ENCODE results near the gene UFSP2.

Gene UFSP2

DNA sequence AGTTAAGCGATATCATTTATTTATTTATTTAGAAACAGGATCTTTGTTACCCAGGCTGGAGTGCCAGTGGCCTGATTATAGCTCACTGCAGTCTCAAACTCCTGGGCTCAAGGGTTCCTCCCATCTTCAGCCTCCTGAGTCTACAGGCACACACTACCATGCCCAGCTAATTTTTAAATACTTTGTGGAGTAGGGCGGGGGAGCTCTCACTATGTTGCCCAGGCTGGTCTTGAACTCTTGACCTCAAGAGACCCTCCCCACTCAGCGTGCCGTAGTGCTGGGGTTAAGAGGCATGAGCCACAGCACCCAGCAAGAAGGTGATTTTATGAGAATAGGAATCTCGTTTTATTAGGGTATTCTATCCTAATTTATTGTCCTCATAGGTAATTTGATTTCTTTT is 3.9 kb upstream of the UFSP2 start:
- H3K9ac ChIP-seq (ENCODE audit: low read depth in 1 of 2, low read length in 2 of 2): no peak overlapping the region
- no peaks in the 10 kb centered on the region for H3K36me3 ChIP-seq (ENCODE audit: control insufficient read depth in 1 of 2, insufficient read depth in 2 of 2, low read length in 2 of 2)
- peaks cover 5 to 11% of the 10 kb centered on the region in 2 donors for H3K4me1 ChIP-seq (ENCODE audit: control insufficient read depth in 1 of 2, insufficient read depth in 2 of 2, low read length in 2 of 2)
- H3K27me3 ChIP-seq (ENCODE audit: control insufficient read depth in 1 of 2, insufficient read depth in 2 of 2, low read length in 2 of 2): no peaks in the 10 kb centered on the region
- no peak overlapping the region for H3K4me3 ChIP-seq (ENCODE audit: low read depth in 1 of 2, low read length in 2 of 2)
- H3K27ac ChIP-seq (ENCODE audit: low read depth, low read length): no peak overlapping the region
- H3K9me3 ChIP-seq (ENCODE audit: control insufficient read depth in 1 of 2, low read length in 2 of 2): no peaks in the 10 kb centered on the region

DNA sequence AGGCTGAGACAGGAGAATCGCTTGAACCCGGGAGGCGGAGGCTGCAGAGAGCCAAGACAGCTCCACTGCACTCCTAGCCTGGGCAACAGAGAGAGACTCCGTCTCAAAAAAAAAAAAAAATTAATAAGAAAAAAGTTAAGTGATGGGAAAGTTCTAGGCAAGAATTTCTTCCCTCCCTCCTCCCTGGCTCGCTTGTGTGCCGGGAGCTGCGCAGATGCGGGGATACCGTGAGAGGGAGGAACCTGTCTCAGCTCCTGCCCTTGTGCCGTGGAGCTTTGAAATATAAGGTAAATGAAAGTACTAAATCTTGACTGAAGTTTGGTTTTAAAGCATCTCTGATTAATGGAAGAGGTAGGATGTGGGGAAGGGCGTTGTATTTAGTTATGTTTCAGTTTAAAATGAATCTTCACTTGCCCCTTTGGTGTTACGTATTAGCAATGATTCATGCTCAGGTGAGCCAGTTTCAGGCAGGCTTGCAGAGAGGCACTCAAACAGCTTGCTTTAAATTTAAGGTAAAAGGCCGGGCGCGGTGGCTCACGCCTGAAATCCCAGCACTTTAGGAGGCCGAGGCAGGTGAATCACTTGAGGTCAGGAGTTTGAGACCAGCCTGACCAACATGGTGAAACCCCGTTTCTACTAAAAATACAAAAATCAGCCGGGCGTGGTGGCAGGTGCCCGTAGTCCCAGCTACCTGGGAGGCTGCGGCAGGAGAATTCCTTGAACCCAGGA is 1.4 kb upstream of the UFSP2 start:
- Histone ChIP-seq H3K4me3 (ENCODE audit: low read depth in 1 of 2, low read length in 2 of 2) (no peak overlapping the region), H3K27ac (ENCODE audit: low read depth, low read length) (no peak overlapping the region), H3K9me3 (ENCODE audit: control insufficient read depth in 1 of 2, low read length in 2 of 2) (no peaks in the 10 kb centered on the region), H3K4me1 (ENCODE audit: control insufficient read depth in 1 of 2, insufficient read depth in 2 of 2, low read length in 2 of 2) (peaks cover 17 to 19% of the 10 kb centered on the region in 2 donors), H3K9ac (ENCODE audit: low read depth in 1 of 2, low read length in 2 of 2) (no peak overlapping the region), H3K36me3 (ENCODE audit: control insufficient read depth in 1 of 2, insufficient read depth in 2 of 2, low read length in 2 of 2) (no peaks in the 10 kb centered on the region), H3K27me3 (ENCODE audit: control insufficient read depth in 1 of 2, insufficient read depth in 2 of 2, low read length in 2 of 2) (no peaks in the 10 kb centered on the region)

DNA sequence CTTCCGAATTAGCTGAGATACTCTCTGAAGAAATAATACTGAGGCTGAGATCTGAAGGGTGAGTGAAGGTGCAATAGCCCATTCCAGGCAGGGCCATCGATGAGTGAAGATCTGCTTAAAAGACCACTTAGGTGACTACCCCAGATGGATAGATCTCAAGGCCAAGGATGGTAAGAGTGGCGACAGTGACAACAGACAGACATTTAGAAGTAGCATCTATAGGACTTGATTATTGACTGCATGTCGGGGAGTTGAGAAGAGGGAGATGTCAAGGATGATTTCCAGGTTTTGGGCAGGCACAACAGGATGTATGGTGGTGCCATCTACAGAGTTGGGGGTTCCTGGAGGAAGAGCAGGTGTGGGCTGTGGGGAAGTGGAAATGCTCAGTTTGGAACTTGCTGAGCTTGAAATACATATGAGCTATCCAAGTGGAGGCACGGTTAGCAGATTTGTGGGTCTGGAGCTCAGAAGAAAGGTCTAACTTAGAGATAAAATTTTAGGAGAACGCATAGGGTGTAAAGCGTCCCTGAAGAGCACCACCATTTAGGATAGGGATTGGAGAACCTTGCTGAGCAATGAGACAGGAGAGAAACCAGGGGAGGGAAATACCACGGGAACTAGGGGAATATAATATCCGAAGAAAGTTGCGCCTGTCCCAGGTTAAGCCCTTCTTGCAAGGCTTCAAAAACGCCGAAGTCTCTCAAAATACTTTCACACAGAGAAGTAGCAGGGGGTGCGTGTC is 688 bp downstream of the UFSP2 start:
- Histone ChIP-seq H3K9me3 (ENCODE audit: control insufficient read depth in 1 of 2, low read length in 2 of 2) (no peaks in the 10 kb centered on the region), H3K4me1 (ENCODE audit: control insufficient read depth in 1 of 2, insufficient read depth in 2 of 2, low read length in 2 of 2) (peaks cover 17 to 19% of the 10 kb centered on the region in 2 donors), H3K27ac (ENCODE audit: low read depth, low read length) (peak overlapping the region; percentile 85), H3K27me3 (ENCODE audit: control insufficient read depth in 1 of 2, insufficient read depth in 2 of 2, low read length in 2 of 2) (no peaks in the 10 kb centered on the region), H3K36me3 (ENCODE audit: control insufficient read depth in 1 of 2, insufficient read depth in 2 of 2, low read length in 2 of 2) (no peaks in the 10 kb centered on the region), H3K4me3 (ENCODE audit: low read depth in 1 of 2, low read length in 2 of 2) (peak overlapping the region; percentile 85 to 96), H3K9ac (ENCODE audit: low read depth in 1 of 2, low read length in 2 of 2) (peak overlapping the region; percentile 83 to 95)

DNA sequence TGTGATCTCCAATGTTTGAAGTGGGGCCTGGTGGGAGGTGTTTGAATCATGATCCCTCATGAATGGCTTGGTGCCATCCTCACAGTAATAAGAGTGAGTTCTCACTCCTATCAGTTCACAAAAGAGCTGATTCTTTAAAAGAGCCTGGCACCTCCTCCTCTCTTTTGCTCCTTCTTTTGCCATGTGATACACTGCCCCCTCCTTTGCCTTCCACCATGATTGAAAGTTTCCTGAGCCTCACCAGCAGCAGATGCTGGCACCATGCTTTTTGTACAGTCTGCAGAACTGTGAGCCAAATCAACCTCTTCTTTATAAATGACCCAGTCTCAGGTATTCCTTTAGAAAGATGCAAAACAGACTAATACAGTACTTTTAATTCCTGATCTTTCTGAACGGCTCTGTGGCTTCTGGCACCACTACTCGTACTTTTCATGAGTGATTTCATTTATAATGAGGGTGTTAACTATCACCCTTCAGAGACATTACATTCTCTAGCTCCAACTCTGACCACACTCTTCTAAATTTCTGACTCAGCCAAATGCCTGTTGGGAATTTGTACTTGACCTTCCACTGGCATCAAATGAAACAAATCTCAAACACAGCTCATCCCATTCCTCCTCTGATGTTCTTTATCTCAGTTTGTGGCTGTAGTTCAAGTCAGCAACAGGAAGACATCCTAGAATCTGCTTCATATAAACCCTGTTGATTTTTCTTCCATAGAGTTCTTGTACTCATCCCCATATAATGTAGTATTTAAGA is 4.2 kb downstream of the UFSP2 start:
- Histone ChIP-seq H3K4me3 (ENCODE audit: low read depth in 1 of 2, low read length in 2 of 2) (no peak overlapping the region), H3K27ac (ENCODE audit: low read depth, low read length) (no peak overlapping the region), H3K4me1 (ENCODE audit: control insufficient read depth in 1 of 2, insufficient read depth in 2 of 2, low read length in 2 of 2) (peaks cover 17 to 19% of the 10 kb centered on the region in 2 donors), H3K36me3 (ENCODE audit: control insufficient read depth in 1 of 2, insufficient read depth in 2 of 2, low read length in 2 of 2) (peaks cover 1 to 10% of the 10 kb centered on the region in 2 donors), H3K27me3 (ENCODE audit: control insufficient read depth in 1 of 2, insufficient read depth in 2 of 2, low read length in 2 of 2) (no peaks in the 10 kb centered on the region), H3K9me3 (ENCODE audit: control insufficient read depth in 1 of 2, low read length in 2 of 2) (no peaks in the 10 kb centered on the region), H3K9ac (ENCODE audit: low read depth in 1 of 2, low read length in 2 of 2) (no peak overlapping the region)

DNA sequence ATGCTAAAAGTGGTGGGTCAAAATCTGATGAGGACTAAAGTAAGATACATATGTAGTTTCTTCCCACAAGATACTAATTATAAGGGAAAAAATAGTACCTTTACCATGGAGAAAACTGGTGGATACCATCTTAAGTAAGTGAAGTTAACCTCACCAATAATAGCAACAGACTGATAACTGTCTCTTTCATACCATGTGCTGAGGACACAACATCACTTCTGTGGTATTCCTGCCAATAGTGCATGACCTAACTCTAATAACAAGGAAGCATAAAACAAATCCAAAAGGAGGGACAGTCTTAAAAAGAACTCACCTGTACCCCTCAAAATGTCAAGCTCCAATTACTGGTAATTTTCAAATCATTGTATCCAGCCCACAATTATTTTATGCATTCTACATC is 8.8 kb downstream of the UFSP2 start:
- Histone ChIP-seq H3K36me3 (ENCODE audit: control insufficient read depth in 1 of 2, insufficient read depth in 2 of 2, low read length in 2 of 2) (peaks cover 14 to 39% of the 10 kb centered on the region in 2 donors), H3K9me3 (ENCODE audit: control insufficient read depth in 1 of 2, low read length in 2 of 2) (no peaks in the 10 kb centered on the region), H3K4me3 (ENCODE audit: low read depth in 1 of 2, low read length in 2 of 2) (no peak overlapping the region), H3K4me1 (ENCODE audit: control insufficient read depth in 1 of 2, insufficient read depth in 2 of 2, low read length in 2 of 2) (no peaks in the 10 kb centered on the region), H3K27ac (ENCODE audit: low read depth, low read length) (no peak overlapping the region), H3K9ac (ENCODE audit: low read depth in 1 of 2, low read length in 2 of 2) (no peak overlapping the region), H3K27me3 (ENCODE audit: control insufficient read depth in 1 of 2, insufficient read depth in 2 of 2, low read length in 2 of 2) (no peaks in the 10 kb centered on the region)

DNA sequence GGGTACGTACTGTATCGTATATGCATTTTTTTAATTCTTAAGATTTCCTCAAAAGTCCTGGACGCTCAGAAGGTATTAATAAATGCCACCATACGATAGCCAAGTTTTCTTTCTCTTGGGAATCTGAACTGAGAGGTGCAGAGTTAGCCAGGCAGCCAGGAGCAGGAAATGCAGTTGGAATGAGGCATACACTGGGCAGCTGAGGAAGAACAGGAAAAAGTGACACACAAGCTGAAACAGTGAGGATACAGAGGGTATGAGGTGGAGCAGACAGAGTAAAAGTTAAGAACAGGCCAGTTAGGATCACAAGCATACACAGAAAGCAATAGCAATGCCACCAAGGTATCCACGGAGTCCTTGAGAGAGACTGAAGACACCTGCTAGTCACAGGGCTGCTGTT is 13.4 kb downstream of the UFSP2 start:
- H3K27me3 ChIP-seq (ENCODE audit: control insufficient read depth in 1 of 2, insufficient read depth in 2 of 2, low read length in 2 of 2): no peaks in the 10 kb centered on the region
- no peak overlapping the region for H3K4me3 ChIP-seq (ENCODE audit: low read depth in 1 of 2, low read length in 2 of 2)
- H3K27ac ChIP-seq (ENCODE audit: low read depth, low read length): no peak overlapping the region
- H3K9ac ChIP-seq (ENCODE audit: low read depth in 1 of 2, low read length in 2 of 2): no peak overlapping the region
- peaks cover 23 to 61% of the 10 kb centered on the region in 2 donors for H3K36me3 ChIP-seq (ENCODE audit: control insufficient read depth in 1 of 2, insufficient read depth in 2 of 2, low read length in 2 of 2)
- no peaks in the 10 kb centered on the region for H3K4me1 ChIP-seq (ENCODE audit: control insufficient read depth in 1 of 2, insufficient read depth in 2 of 2, low read length in 2 of 2)
- H3K9me3 ChIP-seq (ENCODE audit: control insufficient read depth in 1 of 2, low read length in 2 of 2): no peaks in the 10 kb centered on the region

DNA sequence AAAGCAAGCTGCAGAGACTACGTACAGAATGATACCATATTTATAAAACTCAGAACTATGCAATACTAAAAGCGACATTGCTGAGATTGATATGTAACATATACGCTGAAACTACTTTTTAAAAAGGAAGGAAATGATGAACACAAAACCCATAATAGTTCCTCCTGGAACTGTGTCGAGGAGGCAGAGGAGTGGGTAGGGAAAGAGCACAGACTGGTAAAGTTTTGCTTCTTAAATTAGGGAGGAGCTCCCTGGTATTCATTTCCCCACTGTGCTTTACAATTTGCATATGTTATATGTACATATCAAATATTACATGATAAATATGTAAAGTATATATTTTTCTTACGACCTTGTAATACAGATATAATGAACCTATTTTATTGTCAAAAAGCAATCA is 13.9 kb downstream of the UFSP2 start:
- H3K9me3 ChIP-seq (ENCODE audit: control insufficient read depth in 1 of 2, low read length in 2 of 2): no peaks in the 10 kb centered on the region
- H3K27me3 ChIP-seq (ENCODE audit: control insufficient read depth in 1 of 2, insufficient read depth in 2 of 2, low read length in 2 of 2): no peaks in the 10 kb centered on the region
- no peak overlapping the region for H3K27ac ChIP-seq (ENCODE audit: low read depth, low read length)
- H3K4me1 ChIP-seq (ENCODE audit: control insufficient read depth in 1 of 2, insufficient read depth in 2 of 2, low read length in 2 of 2): no peaks in the 10 kb centered on the region
- H3K36me3 ChIP-seq (ENCODE audit: control insufficient read depth in 1 of 2, insufficient read depth in 2 of 2, low read length in 2 of 2): peaks cover 23 to 55% of the 10 kb centered on the region in 2 donors
- no peak overlapping the region for H3K4me3 ChIP-seq (ENCODE audit: low read depth in 1 of 2, low read length in 2 of 2)
- H3K9ac ChIP-seq (ENCODE audit: low read depth in 1 of 2, low read length in 2 of 2): no peak overlapping the region

DNA sequence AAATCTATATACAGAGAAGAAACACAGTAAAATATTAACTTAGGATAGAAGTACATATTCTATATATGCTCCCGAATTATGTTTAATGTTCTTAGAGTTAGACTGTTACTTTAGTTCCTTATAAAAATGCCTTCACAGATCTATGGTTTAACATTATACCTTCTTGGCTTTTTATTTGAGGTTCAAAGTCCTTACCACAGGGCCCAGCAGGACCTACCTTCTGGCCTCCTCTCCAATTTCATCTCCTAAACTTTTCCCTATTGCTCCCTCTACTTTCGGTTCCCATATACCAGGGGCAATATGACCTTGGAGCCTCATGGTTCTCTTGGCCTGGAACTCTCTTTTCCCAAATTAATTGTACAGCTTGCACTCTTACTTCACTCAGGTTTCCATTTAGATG is 17.3 kb downstream of the UFSP2 start:
- H3K27me3 ChIP-seq (ENCODE audit: control insufficient read depth in 1 of 2, insufficient read depth in 2 of 2, low read length in 2 of 2): no peaks in the 10 kb centered on the region
- no peak overlapping the region for H3K27ac ChIP-seq (ENCODE audit: low read depth, low read length)
- no peaks in the 10 kb centered on the region for H3K9me3 ChIP-seq (ENCODE audit: control insufficient read depth in 1 of 2, low read length in 2 of 2)
- no peak overlapping the region for H3K9ac ChIP-seq (ENCODE audit: low read depth in 1 of 2, low read length in 2 of 2)
- H3K36me3 ChIP-seq (ENCODE audit: control insufficient read depth in 1 of 2, insufficient read depth in 2 of 2, low read length in 2 of 2): peaks cover 16 to 53% of the 10 kb centered on the region in 2 donors
- H3K4me1 ChIP-seq (ENCODE audit: control insufficient read depth in 1 of 2, insufficient read depth in 2 of 2, low read length in 2 of 2): no peaks in the 10 kb centered on the region
- H3K4me3 ChIP-seq (ENCODE audit: low read depth in 1 of 2, low read length in 2 of 2): no peak overlapping the region

DNA sequence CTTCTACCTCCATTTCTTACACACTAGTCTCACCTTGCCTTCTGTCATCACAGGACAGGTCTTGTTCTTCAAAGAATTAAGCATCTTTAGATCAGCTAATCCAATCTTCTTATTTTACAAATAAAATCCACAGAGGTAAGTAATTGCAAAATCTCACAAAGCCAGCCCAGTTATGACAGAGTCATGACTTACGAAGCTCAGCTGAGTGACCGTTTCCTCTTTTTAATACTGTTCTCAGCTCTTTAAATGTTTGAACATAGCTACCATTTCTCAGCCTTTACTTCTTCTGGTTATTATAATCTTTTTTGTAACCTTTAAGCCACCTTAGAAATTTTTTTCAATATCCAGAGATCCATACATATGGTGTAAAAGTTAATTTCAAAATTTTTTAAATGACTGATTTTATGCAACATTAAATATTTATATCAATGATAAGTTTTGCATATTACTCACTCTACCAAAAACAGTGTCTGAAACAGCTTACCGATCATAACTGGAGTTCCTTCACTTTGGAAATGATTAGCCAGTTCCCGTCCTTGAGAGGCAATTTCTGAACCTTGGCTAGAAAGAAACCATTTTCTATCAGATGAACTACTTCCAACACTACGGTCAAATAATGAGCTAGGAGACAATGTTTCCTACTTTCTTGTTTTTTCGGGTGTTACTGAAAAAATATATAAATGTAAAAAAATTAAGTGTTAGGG is 20.3 kb downstream of the UFSP2 start:
- no peak overlapping the region for H3K27ac ChIP-seq (ENCODE audit: low read depth, low read length)
- no peak overlapping the region for H3K9ac ChIP-seq (ENCODE audit: low read depth in 1 of 2, low read length in 2 of 2)
- no peak overlapping the region for H3K4me3 ChIP-seq (ENCODE audit: low read depth in 1 of 2, low read length in 2 of 2)
- H3K27me3 ChIP-seq (ENCODE audit: control insufficient read depth in 1 of 2, insufficient read depth in 2 of 2, low read length in 2 of 2): no peaks in the 10 kb centered on the region
- H3K4me1 ChIP-seq (ENCODE audit: control insufficient read depth in 1 of 2, insufficient read depth in 2 of 2, low read length in 2 of 2): no peaks in the 10 kb centered on the region
- peaks cover 17 to 47% of the 10 kb centered on the region in 2 donors for H3K36me3 ChIP-seq (ENCODE audit: control insufficient read depth in 1 of 2, insufficient read depth in 2 of 2, low read length in 2 of 2)
- no peaks in the 10 kb centered on the region for H3K9me3 ChIP-seq (ENCODE audit: control insufficient read depth in 1 of 2, low read length in 2 of 2)

Measured in duodenal mucosa (tissue), 2 donors.